ENCODE data around the gene MYLIP. TPM values are rescaled to one million over a fixed set of nuclear protein-coding genes. Genes with fewer than 3 reads are reported as not detected.

MYLIP gene
- total and polyA plus RNA-seq, 12 donors = 6.9 to 22.5 (median 12.8) TPM

GRCh38 chr6:16145038-16145437 lies 16.2 kb downstream of the MYLIP start:
- no peak for DNase-seq
- no peaks in the 10 kb centered on the region for H3K9me3 ChIP-seq
- intact Hi-C loops (cut with DNase I) = no loop called here
- TF ChIP-seq CTCF (IDR thresholded peaks at IDR 0.05) = no peak
- H3K4me3 ChIP-seq = no peak overlapping the region
- WGBS, 2 donors = 92 to 93% methylated on average over 13 of the region's 13 CpGs
- peaks cover 0 to 42% (median 22%) of the 10 kb centered on the region in 9 donors for H3K4me1 ChIP-seq
- H3K27ac ChIP-seq = no peak overlapping the region
- ATAC-seq = no peak
- no peaks in the 10 kb centered on the region for H3K27me3 ChIP-seq
- peaks cover 0 to 100% (median 54%) of the 10 kb centered on the region in 9 donors for H3K36me3 ChIP-seq

- Histone ChIP-seq H3K4me3 (no peak overlapping the region), H3K27ac (no peak overlapping the region), H3K9me3 (no peaks in the 10 kb centered on the region), H3K36me3 (peaks cover 0 to 100% (median 54%) of the 10 kb centered on the region in 9 donors), H3K4me1 (peaks cover 0 to 33% (median 18%) of the 10 kb centered on the region in 9 donors), H3K27me3 (no peaks in the 10 kb centered on the region)
- peak in 2 of 8 donors; percentile 18 to 49 for ATAC-seq
- WGBS, 2 donors = 65 to 74% methylated on average over 4 of the region's 4 CpGs
- DNase-seq = no peak
- intact Hi-C loops (cut with DNase I) = no loop called here
- TF ChIP-seq CTCF (IDR thresholded peaks at IDR 0.05) = no peak
These were observed 17.1 kb downstream of the MYLIP start for GRCh38 chr6:16146028-16146427.

- no peak for DNase-seq
- no peak for ATAC-seq
- peaks cover 0 to 30% (median 13%) of the 10 kb centered on the region in 9 donors for H3K4me1 ChIP-seq
- intact Hi-C loops (cut with DNase I) = no loop called here
- WGBS, 2 donors = 39 to 48% methylated on average over 8 of the region's 8 CpGs
- no peaks in the 10 kb centered on the region for H3K27me3 ChIP-seq
- peaks cover 0 to 100% (median 54%) of the 10 kb centered on the region in 9 donors for H3K36me3 ChIP-seq
- H3K9me3 ChIP-seq = no peaks in the 10 kb centered on the region
- no peak for TF ChIP-seq CTCF (IDR thresholded peaks at IDR 0.05)
- H3K27ac ChIP-seq = no peak overlapping the region
- no peak overlapping the region for H3K4me3 ChIP-seq
These were observed 17.7 kb downstream of the MYLIP start for GRCh38 chr6:16146527-16146955.

GRCh38 chr6:16148498-16148897 lies 19.6 kb downstream of the MYLIP start:
- ATAC-seq (no peak), DNase-seq (no peak)
- Histone ChIP-seq H3K27ac (no peak overlapping the region), H3K27me3 (no peaks in the 10 kb centered on the region), H3K4me3 (no peak overlapping the region), H3K9me3 (no peaks in the 10 kb centered on the region), H3K36me3 (peaks cover 0 to 100% (median 37%) of the 10 kb centered on the region in 9 donors), H3K4me1 (peaks cover 0 to 27% (median 13%) of the 10 kb centered on the region in 9 donors)
- intact Hi-C loops (cut with DNase I) = no loop called here
- no peak for TF ChIP-seq CTCF (IDR thresholded peaks at IDR 0.05)
- WGBS, 2 donors = 78 to 82% methylated on average over 2 of the region's 2 CpGs

All from heart right ventricle (tissue), 16 donors.